ENCODE data around the gene IMP4.

- TF ChIP-seq EZH2 (IDR thresholded peaks at IDR 0.05; ENCODE audit: borderline replicate concordance, insufficient read depth, low read depth, low read length, poor library complexity, severe bottlenecking) (no peak), CTCF (IDR thresholded peaks at IDR 0.05) (no peak)
Observed at GRCh38 chr2:130342020-130342532, 621 bp upstream of the IMP4 start.

Measured in B cell (primary cell).